HTERT RPE-1 (cell line): ENCODE results near the gene TRPM2.
"Not testable (repeated sequence)": the region's sequence is repeated elsewhere in the genome, so short reads cannot be mapped to it uniquely, and the experiment has no call there.

Source experiments
- in situ Hi-C: fragments of 300-500 bp; cut with MboI; formaldehyde crosslinking; loops from 4 replicates; pipeline ENCODE4 v1.14.3; 2020; ENCODE audit warnings: low sequenced_read_pairs

TRPM2 gene

GRCh38 chr21:44477131-44477530 is 123.7 kb downstream of the TRPM2 start:
- in situ Hi-C loops = no loop called here

- in situ Hi-C loops = no loop called here
These were observed 124.3 kb downstream of the TRPM2 start for GRCh38 chr21:44477712-44478111.

- in situ Hi-C loops = no loop called here
These were observed 124.8 kb downstream of the TRPM2 start for GRCh38 chr21:44478124-44478800.

- in situ Hi-C loops = no loop called here
These were observed 125.4 kb downstream of the TRPM2 start for GRCh38 chr21:44478801-44479167.

GRCh38 chr21:44479556-44480199 is 126.3 kb downstream of the TRPM2 start:
- in situ Hi-C loops = not testable (repeated sequence)

GRCh38 chr21:44480200-44481053 is 127.0 kb downstream of the TRPM2 start:
- in situ Hi-C loops = no loop called here

- in situ Hi-C loops = no loop called here
These were observed 129.3 kb downstream of the TRPM2 start for GRCh38 chr21:44482581-44483287.

DNA sequence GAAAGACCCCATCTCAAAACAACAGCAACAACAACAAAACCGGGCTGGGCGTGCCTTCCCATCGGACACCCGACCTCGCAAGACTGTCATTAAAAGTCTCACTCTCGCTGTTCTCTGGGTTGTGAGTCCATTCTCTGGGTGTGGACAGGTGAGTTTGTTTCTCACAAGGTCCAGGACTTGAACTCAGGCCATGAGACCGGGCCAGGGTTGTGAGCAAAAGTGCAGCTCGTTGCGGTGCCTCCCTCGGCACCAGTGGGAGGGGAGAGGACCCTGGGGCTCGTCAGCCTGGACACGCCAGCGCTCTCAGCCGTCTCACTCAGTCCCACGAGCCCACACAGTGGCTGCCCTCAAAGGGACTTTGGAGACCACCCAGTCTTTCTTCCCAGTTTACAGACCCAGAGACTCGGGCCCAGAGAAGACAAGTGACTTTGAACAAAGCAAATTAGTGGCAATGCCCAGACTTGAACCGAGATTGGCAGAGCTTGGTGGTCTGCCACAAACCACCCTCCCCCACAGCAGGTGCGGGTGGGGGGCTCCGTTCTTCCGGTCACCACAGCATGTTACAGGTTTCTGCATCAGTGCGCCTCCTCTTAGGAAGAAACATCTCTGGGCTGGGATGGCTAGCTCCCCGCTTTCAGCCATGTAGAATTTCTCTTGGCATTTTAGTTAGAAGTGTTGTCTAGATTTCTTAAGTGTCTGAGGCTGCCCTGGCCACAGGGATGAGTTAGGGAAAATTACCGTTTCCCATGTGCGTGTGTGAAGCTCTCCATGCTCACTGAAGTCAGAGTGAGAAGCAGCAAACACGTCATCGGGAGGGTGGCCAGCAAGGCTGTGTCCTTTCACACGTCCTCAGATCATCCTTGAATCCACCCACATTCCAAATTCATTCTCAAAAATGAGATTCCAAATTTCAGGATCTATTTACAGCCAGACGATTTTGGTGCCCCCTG is 130.1 kb downstream of the TRPM2 start:
- in situ Hi-C loops = no loop called here

- in situ Hi-C loops = no loop called here
These were observed 131.3 kb downstream of the TRPM2 start for GRCh38 chr21:44484498-44485253.

- in situ Hi-C loops = no loop called here
These were observed 131.9 kb downstream of the TRPM2 start for GRCh38 chr21:44485254-44485793.

GRCh38 chr21:44485796-44486195 is 132.4 kb downstream of the TRPM2 start:
- in situ Hi-C loops = no loop called here

DNA sequence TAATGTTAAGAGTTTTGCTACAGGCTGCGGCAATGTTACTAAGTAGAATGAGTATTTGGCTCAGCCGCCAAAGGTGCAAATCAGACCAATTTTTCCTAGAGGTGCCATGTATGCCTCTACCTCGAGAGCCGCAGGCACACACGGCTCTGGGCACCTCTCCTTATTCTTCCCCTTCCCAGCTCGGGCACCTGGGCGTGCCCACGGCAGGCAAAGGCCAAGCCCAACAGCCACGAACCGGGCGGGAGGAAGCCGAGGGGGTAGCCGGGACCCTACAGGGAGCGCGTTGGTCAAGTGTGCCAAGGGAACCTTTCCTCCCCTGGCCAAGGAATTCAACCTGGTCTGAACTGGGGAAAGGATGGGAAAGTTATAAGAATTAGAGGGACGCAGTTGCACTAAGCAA is 132.9 kb downstream of the TRPM2 start:
- in situ Hi-C loops = no loop called here

DNA sequence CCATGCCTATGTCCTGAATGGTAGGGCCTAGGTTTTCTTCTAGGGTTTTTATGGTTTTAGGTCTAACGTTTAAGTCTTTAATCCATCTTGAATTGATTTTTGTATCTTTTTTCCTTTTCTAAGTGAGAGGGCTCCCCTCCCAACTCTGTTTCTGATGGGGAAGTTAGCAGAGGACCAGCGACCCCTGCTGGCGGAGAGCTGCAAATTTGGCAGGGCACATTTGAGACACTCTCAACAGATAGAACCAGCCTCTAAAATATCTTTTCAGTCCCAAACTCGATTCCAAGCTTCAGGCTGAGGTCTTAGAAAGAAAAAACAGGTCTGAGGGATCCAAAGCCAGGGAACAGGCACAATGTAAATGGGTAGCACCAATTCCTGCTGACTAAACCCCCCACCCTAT is 134.4 kb downstream of the TRPM2 start:
- in situ Hi-C loops = no loop called here

GRCh38 chr21:44489962-44490361 is 136.5 kb downstream of the TRPM2 start:
- in situ Hi-C loops = no loop called here

GRCh38 chr21:44490405-44490804 is 137.0 kb downstream of the TRPM2 start:
- in situ Hi-C loops = no loop called here

GRCh38 chr21:44490816-44491215 is 137.4 kb downstream of the TRPM2 start:
- in situ Hi-C loops = no loop called here
